AG04450 (cell line): Measurements from ENCODE around the gene MYOZ1. TPM values are rescaled to one million over a fixed set of nuclear protein-coding genes. Genes with fewer than 3 reads are reported as not detected.

Experiments used
- CTCF ChIA-PET: fragments of 300-600, 350-600 bp; formaldehyde crosslinking; extraction: SDS; loops from one replicate; lab custom pipeline; 2022; ENCODE audit warnings: antibody characterized with exemption, inconsistent platforms; lab: Charles Lee
- POLR2A ChIA-PET: fragments of 350-600 bp; formaldehyde crosslinking; extraction: SDS; loops from one replicate; lab custom pipeline; 2021; ENCODE audit warnings: antibody characterized with exemption, inconsistent platforms; lab: Yijun Ruan, JAX
- DNase-seq: peaks from one replicate; pipeline ENCODE4 v3.0.0-alpha.2; 2011; ENCODE audit warnings: low read depth, low spot score
- H3K27ac ChIP-seq: one replicate; pipeline ENCODE4 v1.5.1; 2012; ENCODE audit warnings: low read depth, low read length, control low read depth
- H3K27me3 ChIP-seq: one replicate; pipeline ENCODE4 v1.6.0; 2012; ENCODE audit warnings: low read length; ENCODE audit not compliant: control insufficient read depth, insufficient read depth
- H3K4me3 ChIP-seq: 2 replicates; pipeline ENCODE4 v1.5.1; 2011; ENCODE audit warnings: mild to moderate bottlenecking, low read depth, low read length, control low read depth
- H3K9me3 ChIP-seq: 2 replicates; pipeline ENCODE4 v1.5.1; 2012; ENCODE audit warnings: low read length; ENCODE audit not compliant: control insufficient read depth, insufficient read depth
- CTCF ChIP-seq: IDR thresholded peaks from 2 replicates; pipeline ENCODE4 v1.5.1; 2011; ENCODE audit warnings: low read depth, low read length, control low read depth, inconsistent platforms
- polyA plus RNA-seq: library from polyadenylated mRNA; depleted of rRNA; stranded (reverse); fragments of >200 nt; gene quantifications from 2 replicates; pipeline ENCODE4 v1.2.3, GENCODE V29; 2011

Gene MYOZ1
- polyA plus RNA-seq, 1 experiment = not detected

GRCh38 chr10:73590881-73591799, 50.1 kb downstream of the MYOZ1 start, which contains the start of gene USP54:
USP54 (minus strand) TSS chr10:73591342; CDS start chr10:73575658, 15,684 bp downstream.
- TF ChIP-seq CTCF = no peak
- peak within 1 kb of the TSS; percentile 39 for H3K27ac ChIP-seq
- POLR2A ChIA-PET = interaction anchor here (0.7 kb wide), 1 partner anchor 1317 kb away, joined by 3 read pairs; no protein-coding TSS in a partner anchor

DNA sequence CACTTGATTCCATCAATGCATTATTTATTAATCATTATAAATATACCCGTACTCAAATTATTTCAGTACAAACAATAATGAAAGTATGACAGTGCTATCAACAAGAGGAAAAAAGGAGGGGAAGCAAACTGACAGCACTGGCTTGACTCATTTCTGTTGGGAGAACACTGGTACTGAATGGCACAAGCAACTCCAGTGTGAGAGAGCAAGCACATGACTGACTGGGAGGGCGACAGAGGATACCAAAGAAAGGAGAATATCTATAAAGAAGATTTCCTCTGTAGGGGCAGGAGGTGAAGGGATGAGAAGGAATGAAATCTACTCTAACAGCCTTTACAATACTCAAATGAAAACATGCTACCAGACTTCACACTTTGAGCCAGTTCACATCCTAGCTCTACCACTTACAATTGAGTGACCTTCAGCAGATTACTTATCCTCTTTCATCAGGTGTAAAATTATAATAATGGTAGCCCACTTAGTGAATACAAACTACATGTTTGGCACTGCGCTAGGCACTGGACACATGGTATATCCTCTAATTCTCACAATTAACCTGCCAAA, 51.6 kb downstream of the MYOZ1 start:
- POLR2A ChIA-PET = no interaction called here
- no peak for TF ChIP-seq CTCF
- Histone ChIP-seq H3K9me3 (no peaks in the 10 kb centered on the region), H3K4me3 (no peak overlapping the region), H3K27me3 (no peaks in the 10 kb centered on the region), H3K27ac (no peak overlapping the region)
- CTCF ChIA-PET = interaction anchor here (0.9 kb wide), 1 partner anchor 8 kb away, joined by 3 read pairs; no protein-coding TSS in a partner anchor
- no peak for DNase-seq

More at GRCh38 chr10:73590881-73591799, 50.1 kb downstream of the MYOZ1 start, which contains the start of gene USP54:
- no peaks in the 10 kb centered on the region for H3K9me3 ChIP-seq
- DNase-seq = no peak
- no peaks in the 10 kb centered on the region for H3K27me3 ChIP-seq
- H3K4me3 ChIP-seq = no peak within 1 kb of the TSS
- CTCF ChIA-PET = interaction anchor here (0.7 to 1.0 kb wide), 2 partner anchors 53 to 54 kb away, joined by 3 to 5 read pairs; no protein-coding TSS in a partner anchor

- H3K4me3 ChIP-seq = no peak overlapping the region
- POLR2A ChIA-PET = no interaction called here
- no peaks in the 10 kb centered on the region for H3K27me3 ChIP-seq
- no peak for TF ChIP-seq CTCF
- H3K27ac ChIP-seq = no peak overlapping the region
- no peak for DNase-seq
- no peaks in the 10 kb centered on the region for H3K9me3 ChIP-seq
- CTCF ChIA-PET = interaction anchor here (0.6 kb wide), 1 partner anchor 18 kb away, joined by 3 read pairs; no protein-coding TSS in a partner anchor
Observed at GRCh38 chr10:73588656-73589055, 52.6 kb downstream of the MYOZ1 start.

DNA sequence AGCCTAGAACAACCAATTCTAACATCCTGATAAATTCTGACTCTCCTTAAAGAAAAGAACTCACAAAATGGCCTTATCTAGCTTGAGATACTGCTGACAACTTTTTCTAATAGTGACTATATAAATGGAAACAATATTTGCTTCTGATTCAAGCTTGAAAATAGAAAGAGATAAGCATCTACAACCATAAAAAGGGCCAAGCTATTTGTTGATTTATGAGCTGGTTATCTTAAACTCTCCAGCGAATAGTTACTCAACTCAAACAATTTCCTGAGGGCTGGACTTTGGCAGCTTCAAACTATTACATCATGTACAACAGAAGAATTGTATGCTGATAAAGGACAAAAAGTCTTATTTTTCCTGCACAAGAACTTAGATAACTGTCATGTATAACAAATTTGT, 54.7 kb downstream of the MYOZ1 start:
- Histone ChIP-seq H3K27me3 (no peaks in the 10 kb centered on the region), H3K4me3 (no peak overlapping the region), H3K27ac (no peak overlapping the region), H3K9me3 (no peaks in the 10 kb centered on the region)
- POLR2A ChIA-PET = interaction anchor here (0.7 kb wide), 1 partner anchor 11 kb away, joined by 4 read pairs; no protein-coding TSS in a partner anchor
- peak; percentile 21 for DNase-seq
- TF ChIP-seq CTCF = no peak
- CTCF ChIA-PET = interaction anchor here (0.5 kb wide), 1 partner anchor 57 kb away, joined by 3 read pairs; no protein-coding TSS in a partner anchor
